ENCODE results near the gene IFITM1.
"Not testable (repeated sequence)": the region's sequence is repeated elsewhere in the genome, so short reads cannot be mapped to it uniquely, and the experiment has no call there.

The IFITM1 gene

DNA sequence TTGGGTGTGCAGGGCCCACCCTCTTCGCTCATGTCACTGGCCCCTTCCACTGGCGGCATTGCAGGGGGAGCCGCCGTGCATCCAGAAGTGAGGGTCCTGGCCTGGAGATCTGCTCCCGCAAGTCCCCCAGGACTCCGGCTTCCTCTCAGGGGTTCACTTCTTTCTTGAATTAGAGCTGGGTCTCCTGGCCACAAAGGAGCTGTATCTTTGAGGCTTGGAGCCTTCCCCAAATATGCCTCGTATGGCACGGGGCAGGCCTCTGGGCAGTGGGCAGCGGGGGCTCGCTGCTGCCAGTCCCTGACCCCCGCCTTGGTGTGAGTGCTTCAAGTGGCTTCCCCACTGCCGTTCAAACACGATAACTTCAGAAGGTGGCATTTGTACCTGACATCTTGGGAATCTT is 14.2 kb downstream of the IFITM1 start:
- no peak for DNase-seq

DNA sequence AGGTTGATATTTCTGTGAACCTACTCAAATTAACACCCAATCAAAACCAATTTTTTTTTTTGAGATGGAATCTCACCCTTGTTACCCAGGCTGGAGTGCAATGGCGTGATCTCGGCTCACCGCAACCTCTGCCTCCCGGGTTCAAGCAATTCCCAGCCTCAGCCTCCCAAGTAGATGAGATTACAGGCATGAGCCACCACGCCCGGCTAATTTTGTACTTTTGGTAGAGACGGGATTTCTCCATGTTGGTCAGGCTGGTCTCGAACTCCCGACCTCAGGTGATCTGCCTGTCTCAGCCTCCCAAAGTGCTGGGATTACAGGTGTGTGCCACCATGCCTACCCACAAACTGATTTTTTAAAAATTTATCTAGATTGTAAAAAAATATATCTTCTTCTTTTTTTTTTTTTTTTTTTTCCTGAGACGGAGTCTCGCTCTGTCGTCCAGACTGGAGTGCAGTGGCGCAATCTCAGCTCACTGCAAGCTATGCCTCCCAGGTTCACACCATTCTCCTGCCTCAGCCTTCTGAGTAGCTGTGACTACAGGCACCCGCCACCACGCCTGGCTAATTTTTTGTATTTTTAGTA is 14.8 kb downstream of the IFITM1 start:
- DNase-seq = not testable (repeated sequence)

DNA sequence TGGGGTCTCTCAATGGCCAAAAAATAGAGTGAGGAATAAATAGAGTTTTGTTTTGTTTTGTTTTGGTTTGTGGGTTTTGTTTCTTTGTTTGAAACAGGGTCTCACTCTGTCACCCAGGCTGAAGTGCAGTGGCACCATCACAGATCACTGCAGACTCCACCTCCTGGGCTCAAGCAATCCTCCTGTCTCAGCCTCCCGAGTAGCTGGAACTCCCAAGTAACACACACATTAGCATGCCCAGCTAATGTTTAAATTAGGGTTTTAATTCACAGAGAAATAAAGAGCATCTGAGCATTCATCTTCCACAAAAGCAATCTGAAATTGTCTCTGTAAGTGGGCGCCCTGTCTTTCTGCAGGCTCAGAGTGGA is 16.0 kb downstream of the IFITM1 start:
- no peak for DNase-seq

GRCh38 chr11:330307-330693 is 16.5 kb downstream of the IFITM1 start:
- DNase-seq = no peak

DNA sequence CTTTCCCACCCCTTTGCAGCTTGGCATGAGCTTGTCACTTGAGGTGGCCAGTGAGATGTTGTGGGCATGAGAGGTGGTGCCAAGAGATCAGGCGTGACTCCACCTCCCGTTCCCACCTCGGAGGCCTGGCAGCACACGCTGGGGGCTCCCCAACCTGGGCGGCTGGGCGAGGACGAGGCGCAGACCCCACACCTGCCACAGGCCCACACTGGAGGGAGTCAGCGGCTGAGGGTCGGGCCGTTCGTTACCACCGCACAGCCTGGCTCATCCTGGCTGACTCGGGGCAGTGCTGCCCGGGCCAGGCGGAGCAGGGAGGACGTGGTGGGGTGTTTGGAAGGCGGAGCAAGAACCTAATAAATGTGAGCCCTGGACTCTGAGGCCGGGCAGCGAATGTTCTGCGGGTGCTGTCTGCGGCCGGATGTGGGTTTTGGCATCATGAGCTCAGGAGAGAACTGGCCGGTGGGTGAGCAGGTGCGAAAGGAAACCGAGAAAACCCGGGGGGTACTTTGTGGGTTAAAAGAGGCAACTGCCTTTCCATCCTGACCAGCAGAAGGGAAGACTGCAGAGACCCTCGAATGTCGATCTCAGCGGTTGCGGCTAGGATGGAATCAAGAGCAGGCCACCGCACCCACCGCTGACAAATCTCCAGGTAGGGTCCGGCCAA is 17.0 kb downstream of the IFITM1 start:
- no peak for DNase-seq

- no peak for DNase-seq
Observed at GRCh38 chr11:331358-332060, 17.7 kb downstream of the IFITM1 start.

- no peak for DNase-seq
Observed at GRCh38 chr11:332651-333480, 19.0 kb downstream of the IFITM1 start.

- not testable (repeated sequence) for DNase-seq
Observed at GRCh38 chr11:333616-334263, 19.9 kb downstream of the IFITM1 start.

- DNase-seq = no peak
Observed at GRCh38 chr11:334264-334994, 20.6 kb downstream of the IFITM1 start.

DNA sequence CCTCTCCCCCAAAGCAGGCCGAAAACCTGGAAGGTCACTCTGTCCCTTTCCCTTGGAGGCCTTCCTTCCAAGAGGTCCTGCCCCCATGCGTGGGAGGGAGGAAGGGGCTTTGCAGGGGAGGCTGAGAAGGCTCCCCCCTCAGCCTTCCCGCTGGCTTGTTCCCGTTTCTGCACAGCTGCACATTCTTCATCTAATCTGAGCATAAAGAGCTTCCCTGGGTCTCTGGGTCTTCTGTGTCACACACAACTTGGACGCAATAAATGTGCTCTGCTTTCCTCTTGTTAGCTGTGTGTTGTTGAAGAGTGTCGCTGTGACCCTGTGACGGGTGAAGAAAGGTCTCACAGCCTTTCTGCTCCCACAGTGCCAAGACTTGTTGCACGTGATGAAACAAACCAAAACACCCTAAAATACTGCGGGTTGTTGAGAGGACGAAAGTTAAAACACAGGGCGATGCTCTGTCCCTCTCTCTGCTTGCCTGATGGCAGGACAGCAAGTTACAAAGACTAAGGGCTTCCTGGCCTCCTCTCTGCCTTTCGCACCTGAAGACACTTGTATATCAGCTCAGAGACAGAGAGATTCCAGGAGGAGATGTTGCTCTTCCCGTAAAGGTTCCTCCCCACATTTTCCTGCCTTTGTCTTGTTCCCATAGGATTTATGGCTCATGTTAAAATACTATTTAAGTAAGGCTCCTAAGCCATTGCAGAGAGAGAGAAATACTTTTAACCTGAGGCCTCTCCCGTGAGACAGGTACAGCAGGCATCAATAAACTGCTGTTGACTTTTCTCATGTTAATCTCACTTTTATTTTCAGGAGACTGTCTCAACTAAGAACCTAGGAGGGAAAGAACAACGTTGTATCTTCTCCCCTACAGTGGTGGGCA is 22.2 kb downstream of the IFITM1 start:
- DNase-seq = no peak

GRCh38 chr11:336659-337198 is 22.9 kb downstream of the IFITM1 start:
- no peak for DNase-seq

- DNase-seq = no peak
Observed at GRCh38 chr11:337711-338110, 23.9 kb downstream of the IFITM1 start.

GRCh38 chr11:339963-340362 is 26.1 kb downstream of the IFITM1 start:
- DNase-seq = no peak

GRCh38 chr11:340539-341512 is 27.0 kb downstream of the IFITM1 start:
- no peak for DNase-seq

DNA sequence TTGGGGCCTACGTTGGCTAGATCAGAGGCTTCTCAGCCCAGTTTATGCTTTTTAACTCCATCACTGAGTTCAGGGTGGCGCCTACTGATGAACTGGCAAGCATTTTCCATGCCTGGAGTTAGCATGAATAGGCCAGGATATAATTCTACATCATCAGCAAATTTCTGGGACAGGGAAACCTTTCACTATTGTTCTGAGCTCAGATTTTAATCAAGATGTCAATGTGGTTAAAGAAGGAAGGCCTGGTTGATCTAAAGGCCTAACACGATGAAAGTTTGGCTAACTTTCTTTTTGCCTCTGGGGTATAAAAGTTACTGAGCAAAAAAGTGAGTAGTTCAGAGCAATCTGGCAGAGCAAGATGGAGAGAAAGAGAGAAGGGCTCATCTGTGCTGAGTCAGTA is 28.5 kb downstream of the IFITM1 start:
- no peak for DNase-seq

- DNase-seq = no peak
Observed at GRCh38 chr11:344836-345578, 31.2 kb downstream of the IFITM1 start.

DNA sequence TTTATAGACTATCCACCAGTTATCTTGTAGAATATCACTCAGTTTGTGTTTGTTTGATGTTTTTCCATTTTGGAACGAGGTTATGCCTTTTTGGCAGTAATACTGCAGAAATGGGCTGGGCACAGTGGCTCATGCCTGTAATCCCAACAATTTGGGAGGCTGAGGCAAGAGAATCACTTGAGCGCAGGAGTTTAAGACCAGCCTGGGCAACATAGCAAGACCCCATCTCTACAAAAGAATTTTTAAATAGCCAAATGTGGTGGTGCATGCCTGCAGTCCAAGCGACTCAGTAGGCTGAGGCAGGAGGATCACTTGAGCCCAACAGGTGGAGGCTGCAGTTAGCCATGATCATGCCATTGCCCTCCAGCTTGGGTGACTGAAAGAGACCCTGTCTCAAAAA is 32.7 kb downstream of the IFITM1 start:
- DNase-seq = no peak

GRCh38 chr11:349270-349954 is 35.6 kb downstream of the IFITM1 start:
- not testable (repeated sequence) for DNase-seq

All from activated CD4-positive, alpha-beta T cell treated with anti-CD3 and anti-CD28 coated beads, Interleukin-2, amount 50 U/mL, for 4 hours (primary cell).